ENCODE results near the gene ITPR3.
"Not testable (repeated sequence)": the region's sequence is repeated elsewhere in the genome, so short reads cannot be mapped to it uniquely, and the experiment has no call there.

Gene ITPR3

GRCh38 chr6:33591424-33592032, 29.6 kb upstream of the ITPR3 start:
- no peak for DNase-seq

GRCh38 chr6:33592280-33592594, 28.9 kb upstream of the ITPR3 start:
- DNase-seq: no peak

- DNase-seq: no peak
These were observed 28.3 kb upstream of the ITPR3 start for GRCh38 chr6:33592595-33593413.

GRCh38 chr6:33593414-33593727, 27.8 kb upstream of the ITPR3 start:
- no peak for DNase-seq

- DNase-seq: no peak
These were observed 25.9 kb upstream of the ITPR3 start for GRCh38 chr6:33595001-33595846.

DNA sequence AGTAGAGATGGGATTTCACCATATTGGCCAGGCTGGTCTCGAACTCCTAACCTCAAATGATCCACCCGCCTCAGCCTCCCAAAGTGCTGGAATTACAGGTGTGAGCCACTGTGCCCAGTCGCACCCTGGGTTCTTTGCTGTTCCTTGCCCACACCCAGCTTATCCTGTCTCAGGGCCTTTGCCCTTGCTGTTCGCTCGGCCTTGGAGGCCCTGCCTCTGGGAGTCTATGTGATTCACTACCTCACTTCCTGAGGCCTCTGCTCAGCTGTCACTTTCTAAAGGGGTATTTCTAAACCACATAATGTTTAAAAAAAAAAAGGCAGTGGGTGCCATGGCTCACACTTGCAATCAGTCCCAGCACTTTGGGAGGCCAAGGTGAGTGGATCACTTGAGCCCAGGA, 24.2 kb upstream of the ITPR3 start:
- DNase-seq: not testable (repeated sequence)

DNA sequence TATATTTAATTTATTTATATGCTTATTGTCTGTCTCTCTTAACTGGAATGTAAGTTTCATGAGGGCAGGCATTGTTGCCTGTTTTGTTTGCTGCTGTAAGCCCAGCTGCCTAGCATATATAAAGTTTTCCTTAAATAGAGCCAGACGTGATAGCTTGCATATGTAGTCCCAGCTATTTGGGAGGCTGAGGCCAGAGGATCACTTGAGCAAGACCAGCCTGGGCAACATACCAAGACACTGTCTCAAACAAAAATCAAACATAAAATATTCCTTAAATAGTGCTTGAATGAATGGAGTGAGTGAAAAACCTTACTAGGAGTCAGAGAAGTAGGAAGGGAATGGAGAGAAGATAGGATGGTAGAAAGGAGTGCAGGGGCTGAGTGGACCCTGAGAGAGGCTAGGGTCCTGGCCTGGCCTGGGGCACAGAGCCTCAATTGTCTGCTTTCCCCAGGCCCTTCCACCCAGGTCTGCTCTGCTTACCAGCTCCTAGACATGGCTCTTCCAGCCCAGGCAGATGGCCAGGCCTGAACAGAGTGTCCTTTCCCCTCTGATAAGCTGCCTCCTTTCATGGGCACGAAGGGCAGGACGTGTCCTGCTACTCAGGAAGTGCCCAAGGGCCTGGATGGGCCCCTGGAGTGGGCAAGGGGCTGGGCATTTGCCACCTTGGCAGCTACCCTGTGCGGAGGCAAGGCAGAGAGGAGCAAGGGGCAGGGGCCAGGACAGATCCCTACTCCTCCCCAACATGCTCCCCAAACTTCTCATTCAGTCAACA, 23.4 kb upstream of the ITPR3 start:
- DNase-seq: no peak

DNA sequence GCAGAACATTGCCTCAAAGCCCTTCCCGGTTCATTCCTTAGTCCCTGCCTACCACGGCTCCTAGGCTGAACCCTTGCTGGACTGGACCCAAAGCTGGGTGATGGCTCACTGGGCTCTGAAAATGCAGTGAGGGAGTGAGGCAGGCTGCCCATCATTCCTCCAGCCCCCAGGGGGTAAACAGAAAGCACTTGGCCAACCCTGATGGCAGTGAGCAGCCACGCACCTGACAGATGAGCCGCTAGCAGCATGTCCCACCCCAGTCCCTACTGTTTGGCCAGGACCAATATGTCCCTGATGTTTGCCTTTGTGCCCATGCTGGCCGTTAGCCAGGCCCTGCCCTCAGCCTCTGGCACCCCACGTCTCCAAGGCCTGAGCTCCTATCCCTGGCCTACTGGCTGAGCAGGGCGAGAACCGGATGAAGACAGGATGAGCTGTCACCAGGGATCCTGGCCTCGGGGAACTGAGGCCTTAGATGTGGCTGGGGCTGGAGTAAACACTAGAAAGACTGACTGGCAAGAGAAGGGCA, 21.6 kb upstream of the ITPR3 start:
- DNase-seq: no peak

GRCh38 chr6:33600761-33601160, 20.4 kb upstream of the ITPR3 start:
- no peak for DNase-seq

- DNase-seq: no peak
These were observed 18.9 kb upstream of the ITPR3 start for GRCh38 chr6:33602180-33602579.

DNA sequence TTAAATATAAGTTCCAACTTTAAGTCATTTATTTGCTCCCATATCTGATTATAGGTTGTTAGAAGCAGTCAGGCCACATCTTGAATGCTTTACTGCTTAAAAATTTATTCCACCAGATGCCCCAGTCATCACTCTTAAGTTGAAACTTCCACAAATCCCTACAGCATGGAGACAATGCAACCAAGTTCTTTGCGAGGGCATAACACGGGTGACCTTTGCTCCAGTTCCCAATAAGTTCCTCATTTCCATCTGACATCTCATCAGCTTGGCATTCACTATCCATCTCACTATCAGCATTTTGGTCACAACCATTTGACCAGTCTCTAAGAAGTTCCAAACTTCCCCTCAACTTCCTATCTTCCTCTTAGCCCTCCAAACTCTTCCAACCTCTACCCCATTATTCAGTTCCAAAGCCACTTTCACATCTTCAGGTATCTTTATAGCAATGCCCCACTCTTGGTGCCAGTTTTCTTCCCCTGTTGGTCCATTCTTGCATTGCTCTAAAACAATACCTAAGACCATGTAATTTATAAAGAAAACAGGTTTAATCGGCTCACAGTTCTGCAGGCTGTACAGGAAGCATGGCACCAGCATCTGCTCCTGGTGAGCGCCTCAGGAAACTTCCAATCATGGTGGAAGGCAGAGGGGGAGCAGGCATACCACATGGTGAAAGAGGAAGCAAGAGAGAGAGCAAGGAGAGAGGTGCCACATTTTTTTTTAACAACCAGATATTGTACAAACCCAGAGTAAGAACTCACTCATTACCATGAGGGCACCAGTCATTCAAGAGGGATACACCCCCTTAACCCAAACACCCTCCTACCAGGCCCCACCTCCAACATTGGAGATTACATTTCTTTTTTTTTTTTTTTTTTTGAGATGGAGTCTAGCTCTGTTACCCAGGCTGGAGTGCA, 15.9 kb upstream of the ITPR3 start:
- no peak for DNase-seq

GRCh38 chr6:33606642-33607041, 14.5 kb upstream of the ITPR3 start:
- DNase-seq: no peak

DNA sequence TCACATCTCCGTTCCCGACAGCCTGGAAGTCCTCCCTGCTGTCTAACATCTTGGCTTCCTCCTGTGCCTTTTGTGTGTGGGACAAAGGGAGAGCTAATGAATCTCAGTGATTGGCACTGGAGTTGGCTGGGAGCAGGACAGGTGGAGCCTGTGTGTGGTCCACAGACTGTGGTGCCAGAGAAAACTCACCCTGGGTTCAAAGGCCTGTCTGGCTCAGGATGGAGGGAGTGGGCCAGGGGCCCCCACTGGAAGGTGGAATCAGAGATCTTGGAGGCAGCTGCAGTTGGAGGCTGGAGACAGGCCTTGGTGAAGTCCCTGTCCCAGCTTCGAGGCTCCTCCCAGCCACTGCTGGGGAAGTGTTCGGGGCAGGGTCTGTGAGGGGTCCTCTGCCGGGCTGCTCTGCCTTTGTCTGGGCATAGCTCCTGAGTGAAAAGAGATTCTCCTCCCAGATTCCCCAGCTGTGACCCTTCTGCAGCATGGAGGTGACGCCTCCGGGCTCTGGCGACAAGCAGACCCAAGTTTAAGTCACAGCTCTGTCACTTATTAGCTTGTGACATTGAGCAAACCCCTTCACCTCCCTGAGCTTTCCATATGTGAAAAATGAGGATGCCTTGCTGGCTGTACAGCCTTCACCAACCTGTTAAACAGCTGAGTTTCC, 13.9 kb upstream of the ITPR3 start:
- DNase-seq: no peak

GRCh38 chr6:33607784-33608161, 13.3 kb upstream of the ITPR3 start:
- DNase-seq: peak; percentile 16

DNA sequence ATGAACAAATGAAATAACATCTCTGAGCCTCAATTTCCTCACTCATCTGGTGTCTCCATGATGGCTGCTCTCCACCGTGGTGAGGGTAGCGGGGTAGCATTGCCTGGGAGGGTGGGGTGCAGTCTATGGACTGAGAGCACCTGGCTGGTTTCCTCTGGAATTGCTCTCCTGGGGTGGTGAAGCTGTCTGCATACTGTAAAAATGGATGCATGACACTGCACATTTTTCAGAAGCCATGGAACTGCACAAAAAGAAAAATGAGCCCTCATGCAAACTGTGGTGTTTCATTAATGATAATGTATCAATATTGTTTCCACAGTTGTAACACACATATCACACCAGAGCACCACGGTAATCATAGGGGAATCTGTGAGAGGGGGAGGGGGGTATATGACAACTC, 12.1 kb upstream of the ITPR3 start:
- no peak for DNase-seq

DNA sequence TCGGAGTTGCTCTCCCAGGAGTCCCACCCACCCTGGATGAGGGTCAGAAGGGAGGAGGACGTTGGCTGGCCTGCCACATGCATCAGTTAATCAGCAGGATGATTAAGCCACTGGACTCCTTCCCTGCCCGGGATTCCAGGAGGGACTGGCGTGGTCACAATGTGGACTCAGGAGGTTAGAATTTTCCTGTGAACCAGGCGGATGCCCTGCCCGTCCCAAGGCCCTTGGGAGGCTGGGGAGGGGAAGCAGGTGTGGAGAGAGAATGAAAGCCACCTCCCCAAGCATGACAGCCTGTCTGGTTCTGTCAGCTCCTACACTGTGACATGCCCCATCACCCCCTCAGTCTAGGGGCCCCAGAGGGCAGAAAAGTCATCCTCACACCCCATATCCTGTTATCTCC, 11.6 kb upstream of the ITPR3 start:
- DNase-seq: no peak

GRCh38 chr6:33610067-33610466, 11.1 kb upstream of the ITPR3 start:
- no peak for DNase-seq

GRCh38 chr6:33610779-33611732, 10.1 kb upstream of the ITPR3 start:
- DNase-seq: no peak

DNA sequence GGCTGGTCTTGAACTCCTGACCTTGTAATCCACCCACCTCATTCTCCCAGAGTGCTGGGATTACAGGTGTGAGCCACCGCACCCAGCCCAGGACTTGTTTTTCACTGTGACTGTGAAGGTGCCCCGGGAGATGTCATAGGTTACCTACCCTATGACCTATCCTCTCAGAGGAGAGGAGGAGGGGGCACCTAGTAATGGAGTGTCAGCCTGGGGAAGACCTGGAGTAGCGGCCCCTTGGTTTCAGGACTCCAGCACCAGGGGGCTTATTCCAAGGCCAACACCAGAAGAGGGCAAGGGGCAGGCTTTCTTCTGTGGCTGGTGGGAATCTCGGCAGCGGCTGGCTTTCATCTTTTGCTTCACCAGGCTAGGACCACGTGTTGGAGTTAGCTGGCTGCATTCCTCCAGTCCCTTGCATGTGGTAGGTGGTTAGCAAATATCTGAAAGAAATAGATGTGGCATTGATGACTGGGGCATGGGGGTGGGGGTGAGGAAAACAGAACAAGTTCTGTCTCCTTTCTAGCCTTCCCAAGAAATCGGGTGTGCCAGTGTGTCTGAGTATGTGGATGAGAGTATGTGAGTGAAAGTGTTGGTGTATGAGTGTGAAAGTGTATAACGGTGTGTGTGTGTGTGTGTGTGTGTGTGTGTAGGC, 7.9 kb upstream of the ITPR3 start:
- DNase-seq: no peak

DNA sequence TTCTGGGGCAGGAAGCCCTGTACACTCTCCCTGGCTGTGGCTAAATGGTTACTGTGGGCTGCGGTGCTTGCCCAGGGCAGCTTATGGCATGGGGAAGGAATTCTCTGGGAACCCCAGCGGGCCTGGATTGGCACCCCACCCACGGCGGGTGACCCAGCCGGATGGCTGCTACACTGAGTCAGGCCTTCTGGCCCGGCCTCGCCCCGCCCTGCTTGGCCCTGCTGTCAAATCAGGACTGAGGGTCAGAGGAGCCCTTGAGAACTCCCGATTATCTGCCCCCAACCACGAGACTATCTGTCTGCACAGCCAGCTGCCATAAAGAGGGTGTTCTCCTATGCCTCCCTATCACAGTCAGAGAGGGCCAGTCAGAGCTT, 7.3 kb upstream of the ITPR3 start:
- no peak for DNase-seq

Measured in NCI-H2171 treated with DMSO at 0.1 percent for 48 hours (cell line).